ENCODE results near the gene NRXN3. TPM values are rescaled to one million over a fixed set of nuclear protein-coding genes. Genes with fewer than 3 reads are reported as not detected.

NRXN3 gene
- total and polyA plus RNA-seq, 5 donors from 2014 or later, result not detected

GRCh38 chr14:79836577-79836976 lies 1666.4 kb downstream of the NRXN3 start:
- ATAC-seq (ENCODE audit: low read depth in 2 of 2), result no peak
- Mint-ChIP-seq H3K27me3 (no peaks in the 10 kb centered on the region), H3K4me3 (no peak overlapping the region), H3K36me3 (no peaks in the 10 kb centered on the region), H3K9me3 (peaks cover 0 to 4% (median 0%) of the 10 kb centered on the region in 7 donors), H3K4me1 (no peaks in the 10 kb centered on the region), H3K27ac (no peak overlapping the region)
- Histone ChIP-seq H3K4me3 (ENCODE audit: low read depth, low read length) (no peak overlapping the region), H3K4me1 (ENCODE audit: control insufficient read depth, insufficient read depth, low read length, poor library complexity, severe bottlenecking) (no peaks in the 10 kb centered on the region), H3K9me3 (ENCODE audit: control insufficient read depth in 2 of 2, low read length in 2 of 2) (no peaks in the 10 kb centered on the region), H3K27me3 (ENCODE audit: control insufficient read depth, insufficient read depth, low read length) (no peaks in the 10 kb centered on the region), H3K36me3 (ENCODE audit: control insufficient read depth, insufficient read depth, low read length) (no peaks in the 10 kb centered on the region), H3K27ac (ENCODE audit: insufficient read depth, low read length, poor library complexity, severe bottlenecking) (no peak overlapping the region)
- DNase-seq, result no peak

GRCh38 chr14:79837699-79838098 lies 1667.5 kb downstream of the NRXN3 start:
- H3K27me3 Mint-ChIP-seq, result no peaks in the 10 kb centered on the region
- H3K4me1 ChIP-seq (ENCODE audit: control insufficient read depth, insufficient read depth, low read length, poor library complexity, severe bottlenecking), result no peaks in the 10 kb centered on the region
- peaks cover 0 to 6% (median 0%) of the 10 kb centered on the region in 7 donors for H3K9me3 Mint-ChIP-seq
- H3K4me3 ChIP-seq (ENCODE audit: low read depth, low read length), result no peak overlapping the region
- no peaks in the 10 kb centered on the region for H3K4me1 Mint-ChIP-seq
- H3K27ac Mint-ChIP-seq, result no peak overlapping the region
- H3K36me3 ChIP-seq (ENCODE audit: control insufficient read depth, insufficient read depth, low read length), result no peaks in the 10 kb centered on the region
- no peaks in the 10 kb centered on the region for H3K9me3 ChIP-seq (ENCODE audit: control insufficient read depth in 2 of 2, low read length in 2 of 2)
- no peak for DNase-seq
- H3K36me3 Mint-ChIP-seq, result no peaks in the 10 kb centered on the region
- no peak overlapping the region for H3K4me3 Mint-ChIP-seq
- no peaks in the 10 kb centered on the region for H3K27me3 ChIP-seq (ENCODE audit: control insufficient read depth, insufficient read depth, low read length)
- ATAC-seq (ENCODE audit: low read depth in 2 of 2), result no peak
- no peak overlapping the region for H3K27ac ChIP-seq (ENCODE audit: insufficient read depth, low read length, poor library complexity, severe bottlenecking)

- Histone ChIP-seq H3K9me3 (ENCODE audit: control insufficient read depth in 2 of 2, low read length in 2 of 2) (no peaks in the 10 kb centered on the region), H3K27me3 (ENCODE audit: control insufficient read depth, insufficient read depth, low read length) (no peaks in the 10 kb centered on the region), H3K4me3 (ENCODE audit: low read depth, low read length) (no peak overlapping the region), H3K36me3 (ENCODE audit: control insufficient read depth, insufficient read depth, low read length) (no peaks in the 10 kb centered on the region), H3K4me1 (ENCODE audit: control insufficient read depth, insufficient read depth, low read length, poor library complexity, severe bottlenecking) (no peaks in the 10 kb centered on the region), H3K27ac (ENCODE audit: insufficient read depth, low read length, poor library complexity, severe bottlenecking) (no peak overlapping the region)
- no peak overlapping the region for H3K4me3 Mint-ChIP-seq
- no peaks in the 10 kb centered on the region for H3K4me1 Mint-ChIP-seq
- H3K27me3 Mint-ChIP-seq, result no peaks in the 10 kb centered on the region
- no peaks in the 10 kb centered on the region for H3K36me3 Mint-ChIP-seq
- H3K9me3 Mint-ChIP-seq, result peaks cover 0 to 12% (median 2%) of the 10 kb centered on the region in 7 donors
- no peak overlapping the region for H3K27ac Mint-ChIP-seq
- ATAC-seq (ENCODE audit: low read depth in 2 of 2), result no peak
- DNase-seq, result no peak
These were observed 1669.9 kb downstream of the NRXN3 start for GRCh38 chr14:79840103-79840502.

GRCh38 chr14:79840831-79841230 lies 1670.7 kb downstream of the NRXN3 start:
- no peak for DNase-seq
- no peak overlapping the region for H3K27ac Mint-ChIP-seq
- H3K4me1 ChIP-seq (ENCODE audit: control insufficient read depth, insufficient read depth, low read length, poor library complexity, severe bottlenecking), result no peaks in the 10 kb centered on the region

GRCh38 chr14:79841433-79841832 lies 1671.3 kb downstream of the NRXN3 start:
- H3K27me3 ChIP-seq (ENCODE audit: control insufficient read depth, insufficient read depth, low read length), result no peaks in the 10 kb centered on the region

More at GRCh38 chr14:79840831-79841230, 1670.7 kb downstream of the NRXN3 start:
- H3K4me3 ChIP-seq (ENCODE audit: low read depth, low read length), result no peak overlapping the region
- no peaks in the 10 kb centered on the region for H3K36me3 ChIP-seq (ENCODE audit: control insufficient read depth, insufficient read depth, low read length)
- no peak overlapping the region for H3K27ac ChIP-seq (ENCODE audit: insufficient read depth, low read length, poor library complexity, severe bottlenecking)
- H3K27me3 ChIP-seq (ENCODE audit: control insufficient read depth, insufficient read depth, low read length), result no peaks in the 10 kb centered on the region
- Mint-ChIP-seq H3K4me3 (no peak overlapping the region), H3K4me1 (no peaks in the 10 kb centered on the region), H3K27me3 (no peaks in the 10 kb centered on the region), H3K36me3 (no peaks in the 10 kb centered on the region), H3K9me3 (peaks cover 0 to 12% (median 2%) of the 10 kb centered on the region in 7 donors)
- H3K9me3 ChIP-seq (ENCODE audit: control insufficient read depth in 2 of 2, low read length in 2 of 2), result no peaks in the 10 kb centered on the region
- ATAC-seq (ENCODE audit: low read depth in 2 of 2), result no peak

GRCh38 chr14:79842270-79842669 lies 1672.1 kb downstream of the NRXN3 start:
- ATAC-seq (ENCODE audit: low read depth in 2 of 2), result no peak
- Mint-ChIP-seq H3K27ac (no peak overlapping the region), H3K4me3 (no peak overlapping the region), H3K36me3 (no peaks in the 10 kb centered on the region), H3K4me1 (no peaks in the 10 kb centered on the region), H3K27me3 (no peaks in the 10 kb centered on the region), H3K9me3 (peaks cover 0 to 12% (median 3%) of the 10 kb centered on the region in 7 donors)
- Histone ChIP-seq H3K27ac (ENCODE audit: insufficient read depth, low read length, poor library complexity, severe bottlenecking) (no peak overlapping the region), H3K4me1 (ENCODE audit: control insufficient read depth, insufficient read depth, low read length, poor library complexity, severe bottlenecking) (no peaks in the 10 kb centered on the region), H3K36me3 (ENCODE audit: control insufficient read depth, insufficient read depth, low read length) (no peaks in the 10 kb centered on the region), H3K27me3 (ENCODE audit: control insufficient read depth, insufficient read depth, low read length) (no peaks in the 10 kb centered on the region), H3K9me3 (ENCODE audit: control insufficient read depth in 2 of 2, low read length in 2 of 2) (no peaks in the 10 kb centered on the region), H3K4me3 (ENCODE audit: low read depth, low read length) (no peak overlapping the region)
- DNase-seq, result no peak

More at GRCh38 chr14:79841433-79841832, 1671.3 kb downstream of the NRXN3 start:
- Mint-ChIP-seq H3K9me3 (peaks cover 0 to 12% (median 3%) of the 10 kb centered on the region in 7 donors), H3K27me3 (no peaks in the 10 kb centered on the region), H3K36me3 (no peaks in the 10 kb centered on the region), H3K27ac (peak overlapping the region in 1 of 3 donors; percentile 16), H3K4me1 (no peaks in the 10 kb centered on the region), H3K4me3 (no peak overlapping the region)
- H3K27ac ChIP-seq (ENCODE audit: insufficient read depth, low read length, poor library complexity, severe bottlenecking), result no peak overlapping the region
- no peaks in the 10 kb centered on the region for H3K9me3 ChIP-seq (ENCODE audit: control insufficient read depth in 2 of 2, low read length in 2 of 2)
- H3K36me3 ChIP-seq (ENCODE audit: control insufficient read depth, insufficient read depth, low read length), result no peaks in the 10 kb centered on the region
- no peak for ATAC-seq (ENCODE audit: low read depth in 2 of 2)
- H3K4me1 ChIP-seq (ENCODE audit: control insufficient read depth, insufficient read depth, low read length, poor library complexity, severe bottlenecking), result no peaks in the 10 kb centered on the region
- DNase-seq, result no peak
- H3K4me3 ChIP-seq (ENCODE audit: low read depth, low read length), result no peak overlapping the region

GRCh38 chr14:79852950-79853744 lies 1683.0 kb downstream of the NRXN3 start:
- Histone ChIP-seq H3K27ac (ENCODE audit: insufficient read depth, low read length, poor library complexity, severe bottlenecking) (no peak overlapping the region), H3K4me1 (ENCODE audit: control insufficient read depth, insufficient read depth, low read length, poor library complexity, severe bottlenecking) (no peaks in the 10 kb centered on the region), H3K9me3 (ENCODE audit: control insufficient read depth in 2 of 2, low read length in 2 of 2) (no peaks in the 10 kb centered on the region), H3K4me3 (ENCODE audit: low read depth, low read length) (no peak overlapping the region), H3K36me3 (ENCODE audit: control insufficient read depth, insufficient read depth, low read length) (no peaks in the 10 kb centered on the region), H3K27me3 (ENCODE audit: control insufficient read depth, insufficient read depth, low read length) (no peaks in the 10 kb centered on the region)
- peaks cover 0 to 7% (median 2%) of the 10 kb centered on the region in 7 donors for H3K9me3 Mint-ChIP-seq
- H3K27me3 Mint-ChIP-seq, result no peaks in the 10 kb centered on the region
- DNase-seq (no peak), ATAC-seq (ENCODE audit: low read depth in 2 of 2) (no peak)
- no peak overlapping the region for H3K27ac Mint-ChIP-seq
- H3K36me3 Mint-ChIP-seq, result no peaks in the 10 kb centered on the region
- H3K4me3 Mint-ChIP-seq, result no peak overlapping the region
- no peaks in the 10 kb centered on the region for H3K4me1 Mint-ChIP-seq

- no peaks in the 10 kb centered on the region for H3K4me1 Mint-ChIP-seq
- no peak for ATAC-seq (ENCODE audit: low read depth in 2 of 2)
- Histone ChIP-seq H3K4me1 (ENCODE audit: control insufficient read depth, insufficient read depth, low read length, poor library complexity, severe bottlenecking) (no peaks in the 10 kb centered on the region), H3K4me3 (ENCODE audit: low read depth, low read length) (no peak overlapping the region), H3K36me3 (ENCODE audit: control insufficient read depth, insufficient read depth, low read length) (no peaks in the 10 kb centered on the region), H3K27me3 (ENCODE audit: control insufficient read depth, insufficient read depth, low read length) (no peaks in the 10 kb centered on the region), H3K9me3 (ENCODE audit: control insufficient read depth in 2 of 2, low read length in 2 of 2) (no peaks in the 10 kb centered on the region), H3K27ac (ENCODE audit: insufficient read depth, low read length, poor library complexity, severe bottlenecking) (no peak overlapping the region)
- no peak overlapping the region for H3K27ac Mint-ChIP-seq
- H3K36me3 Mint-ChIP-seq, result no peaks in the 10 kb centered on the region
- no peak for DNase-seq
- H3K27me3 Mint-ChIP-seq, result no peaks in the 10 kb centered on the region
- no peak overlapping the region for H3K4me3 Mint-ChIP-seq
- peaks cover 0 to 14% (median 2%) of the 10 kb centered on the region in 7 donors for H3K9me3 Mint-ChIP-seq
These were observed 1685.6 kb downstream of the NRXN3 start for GRCh38 chr14:79855789-79856188.

Measured in CD4-positive, CD25-positive, alpha-beta regulatory T cell (primary cell).